Measurements from ENCODE around the gene GPRASP1.

GPRASP1 gene

GRCh38 chrX:102624105-102624504 is 27.2 kb upstream of the GPRASP1 start:
- TF ChIP-seq SIN3A (IDR thresholded peaks at IDR 0.05; ENCODE audit: borderline replicate concordance, insufficient read depth, low read length): no peak

- TF ChIP-seq POLR2AphosphoS5 (IDR thresholded peaks at IDR 0.05; ENCODE audit: low read depth, low read length) (no peak), FOXP2 (optimal IDR thresholded peaks at IDR 0.05; ENCODE audit: borderline replicate concordance, extremely low read depth, extremely low read length, insufficient read depth) (no peak), REST (IDR thresholded peaks at IDR 0.05; ENCODE audit: insufficient read depth in 1 of 2, low read depth in 2 of 2, low read length in 2 of 2) (no peak), SIN3A (IDR thresholded peaks at IDR 0.05; ENCODE audit: borderline replicate concordance, insufficient read depth, low read length) (no peak), TAF1 (IDR thresholded peaks at IDR 0.05; ENCODE audit: borderline replicate concordance, insufficient read depth, low read length) (no peak)
Measured at GRCh38 chrX:102627640-102628039, 23.6 kb upstream of the GPRASP1 start.

GRCh38 chrX:102637561-102637960 is 13.7 kb upstream of the GPRASP1 start:
- TF ChIP-seq SIN3A (IDR thresholded peaks at IDR 0.05; ENCODE audit: borderline replicate concordance, insufficient read depth, low read length): no peak
- no peak for TF ChIP-seq POLR2AphosphoS5 (IDR thresholded peaks at IDR 0.05; ENCODE audit: low read depth, low read length)
- no peak for TF ChIP-seq TAF1 (IDR thresholded peaks at IDR 0.05; ENCODE audit: borderline replicate concordance, insufficient read depth, low read length)

DNA sequence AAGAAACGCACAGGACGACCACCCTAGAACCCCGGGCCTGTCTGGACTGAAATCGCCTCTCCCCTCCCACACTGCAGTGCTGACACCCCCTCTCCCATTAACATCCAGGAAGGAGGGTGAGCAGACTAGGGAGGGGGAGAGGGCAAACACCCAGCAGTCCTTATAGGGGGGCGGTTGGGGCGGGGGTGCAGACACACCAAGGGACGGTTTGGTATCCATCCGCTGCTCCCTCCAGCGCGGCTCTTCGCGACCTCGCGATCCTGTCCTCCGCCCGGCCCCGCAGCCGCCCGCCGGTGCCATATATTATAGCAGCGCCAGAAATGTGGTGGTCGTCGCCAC is 411 bp upstream of the GPRASP1 start:
- TF ChIP-seq TAF1 (IDR thresholded peaks at IDR 0.05; ENCODE audit: borderline replicate concordance, insufficient read depth, low read length) (no peak), SIN3A (IDR thresholded peaks at IDR 0.05; ENCODE audit: borderline replicate concordance, insufficient read depth, low read length) (no peak), FOXP2 (optimal IDR thresholded peaks at IDR 0.05; ENCODE audit: borderline replicate concordance, extremely low read depth, extremely low read length, insufficient read depth) (no peak), REST (IDR thresholded peaks at IDR 0.05; ENCODE audit: insufficient read depth in 1 of 2, low read depth in 2 of 2, low read length in 2 of 2) (no peak), POLR2AphosphoS5 (IDR thresholded peaks at IDR 0.05; ENCODE audit: low read depth, low read length) (no peak)

- TF ChIP-seq REST (IDR thresholded peaks at IDR 0.05; ENCODE audit: insufficient read depth in 1 of 2, low read depth in 2 of 2, low read length in 2 of 2): no peak
- no peak for TF ChIP-seq POLR2AphosphoS5 (IDR thresholded peaks at IDR 0.05; ENCODE audit: low read depth, low read length)
- TF ChIP-seq TAF1 (IDR thresholded peaks at IDR 0.05; ENCODE audit: borderline replicate concordance, insufficient read depth, low read length): no peak
- TF ChIP-seq FOXP2 (optimal IDR thresholded peaks at IDR 0.05; ENCODE audit: borderline replicate concordance, extremely low read depth, extremely low read length, insufficient read depth): no peak
- no peak for TF ChIP-seq SIN3A (IDR thresholded peaks at IDR 0.05; ENCODE audit: borderline replicate concordance, insufficient read depth, low read length)
Measured at GRCh38 chrX:102652031-102652688, 877 bp downstream of the GPRASP1 start.

- TF ChIP-seq FOXP2 (optimal IDR thresholded peaks at IDR 0.05; ENCODE audit: borderline replicate concordance, extremely low read depth, extremely low read length, insufficient read depth) (no peak), REST (IDR thresholded peaks at IDR 0.05; ENCODE audit: insufficient read depth in 1 of 2, low read depth in 2 of 2, low read length in 2 of 2) (no peak), TAF1 (IDR thresholded peaks at IDR 0.05; ENCODE audit: borderline replicate concordance, insufficient read depth, low read length) (no peak), POLR2AphosphoS5 (IDR thresholded peaks at IDR 0.05; ENCODE audit: low read depth, low read length) (no peak), SIN3A (IDR thresholded peaks at IDR 0.05; ENCODE audit: borderline replicate concordance, insufficient read depth, low read length) (no peak)
Measured at GRCh38 chrX:102654696-102655095, 3.4 kb downstream of the GPRASP1 start.
